Activated CD4-positive, alpha-beta memory T cell treated with anti-CD3 and anti-CD28 coated beads, Interleukin-2, amount 10 ng/mL, durations not matched to agents 7 days and 5 days (primary cell): ENCODE measurements around the gene GSC2. TPM values are rescaled to one million over a fixed set of nuclear protein-coding genes. Genes with fewer than 3 reads are reported as not detected.

ENCODE experiments used
- CTCF ChIA-PET: fragments of 350-600 bp; sonication (Branson Sonifier 250); formaldehyde crosslinking; loops from one replicate; lab custom pipeline; 2021; ENCODE audit warnings: antibody characterized with exemption, inconsistent platforms; lab: Charles Lee
- POLR2A ChIA-PET: fragments of 350-600 bp; sonication (Branson Sonifier 250); formaldehyde crosslinking; loops from one replicate; lab custom pipeline; 2021; ENCODE audit warnings: antibody characterized with exemption; lab: Charles Lee
- DNase-seq: peaks from one replicate; pipeline ENCODE4 v3.0.0-alpha.2; 2020
- H3K27ac Mint-ChIP-seq: one replicate; pipeline ENCODE4 v1.8.0; 2021; ENCODE audit warnings: mild to moderate bottlenecking, mixed read lengths
- H3K27me3 Mint-ChIP-seq: one replicate; pipeline ENCODE4 v1.8.0; 2021; ENCODE audit warnings: mixed read lengths
- H3K36me3 Mint-ChIP-seq: one replicate; pipeline ENCODE4 v1.8.0; 2021; ENCODE audit warnings: low read depth, mixed read lengths
- H3K4me1 Mint-ChIP-seq: one replicate; pipeline ENCODE4 v1.8.0; 2021; ENCODE audit warnings: mixed read lengths
- H3K4me3 Mint-ChIP-seq: one replicate; pipeline ENCODE4 v1.8.0; 2021; ENCODE audit warnings: mild to moderate bottlenecking, mixed read lengths
- H3K9me3 Mint-ChIP-seq: one replicate; pipeline ENCODE4 v1.8.0; 2021; ENCODE audit warnings: mixed read lengths
- total RNA-seq, 2 experiments: library from RNA; stranded (reverse); gene quantifications; one replicate each; pipeline ENCODE4 v1.2.3, GENCODE V29; 2021

GSC2 gene
- total RNA-seq, 2 experiments from 2014 or later, result not detected

GRCh38 chr22:19133561-19133960 lies 16.5 kb downstream of the GSC2 start:
- Mint-ChIP-seq H3K27me3 (no peaks in the 10 kb centered on the region), H3K4me1 (no peaks in the 10 kb centered on the region), H3K4me3 (no peak overlapping the region), H3K36me3 (peaks cover 29% of the 10 kb centered on the region), H3K9me3 (no peaks in the 10 kb centered on the region), H3K27ac (no peak overlapping the region)
- POLR2A ChIA-PET, result interaction anchor here (3.4 kb wide), 1 partner anchor 11 kb away, joined by 15 read pairs; the partner anchor contains the start of gene ESS2
- CTCF ChIA-PET, result no interaction called here
- DNase-seq, result no peak

GRCh38 chr22:19132693-19133400 lies 17.2 kb downstream of the GSC2 start:
- H3K27ac Mint-ChIP-seq, result no peak overlapping the region
- H3K9me3 Mint-ChIP-seq, result no peaks in the 10 kb centered on the region
- peaks cover 29% of the 10 kb centered on the region for H3K36me3 Mint-ChIP-seq
- no peak for DNase-seq
- H3K4me1 Mint-ChIP-seq, result no peaks in the 10 kb centered on the region
- no peaks in the 10 kb centered on the region for H3K27me3 Mint-ChIP-seq
- CTCF ChIA-PET, result no interaction called here
- POLR2A ChIA-PET, result interaction anchor here (3.4 kb wide), 1 partner anchor 11 kb away, joined by 15 read pairs; the partner anchor contains the start of gene ESS2
- no peak overlapping the region for H3K4me3 Mint-ChIP-seq

- no peaks in the 10 kb centered on the region for H3K27me3 Mint-ChIP-seq
- H3K4me3 Mint-ChIP-seq, result no peak overlapping the region
- H3K4me1 Mint-ChIP-seq, result no peaks in the 10 kb centered on the region
- H3K36me3 Mint-ChIP-seq, result peaks cover 29% of the 10 kb centered on the region
- DNase-seq, result no peak
- ChIA-PET CTCF (no interaction called here), POLR2A (interaction anchor here (3.4 kb wide), 1 partner anchor 12 kb away, joined by 15 read pairs; the partner anchor contains the start of gene ESS2)
- no peaks in the 10 kb centered on the region for H3K9me3 Mint-ChIP-seq
- no peak overlapping the region for H3K27ac Mint-ChIP-seq
Observed at GRCh38 chr22:19132153-19132552, 17.9 kb downstream of the GSC2 start.

- Mint-ChIP-seq H3K27me3 (no peaks in the 10 kb centered on the region), H3K4me3 (no peak overlapping the region), H3K27ac (no peak overlapping the region), H3K36me3 (peaks cover 26% of the 10 kb centered on the region), H3K4me1 (no peaks in the 10 kb centered on the region), H3K9me3 (no peaks in the 10 kb centered on the region)
- no peak for DNase-seq
- CTCF ChIA-PET, result no interaction called here
- POLR2A ChIA-PET, result interaction anchor here (3.4 kb wide), 1 partner anchor 13 kb away, joined by 15 read pairs; the partner anchor contains the start of gene ESS2
Observed at GRCh38 chr22:19131685-19132015, 18.4 kb downstream of the GSC2 start.

- H3K4me3 Mint-ChIP-seq, result no peak within 1 kb of the TSS
- H3K36me3 Mint-ChIP-seq, result peaks cover 21% of the 10 kb centered on the region
- CTCF ChIA-PET, result no interaction called here
- DNase-seq, result no peak
- no peaks in the 10 kb centered on the region for H3K9me3 Mint-ChIP-seq
- H3K27me3 Mint-ChIP-seq, result no peaks in the 10 kb centered on the region
- POLR2A ChIA-PET, result no interaction called here
- no peaks in the 10 kb centered on the region for H3K4me1 Mint-ChIP-seq
- H3K27ac Mint-ChIP-seq, result no peak within 1 kb of the TSS
Observed at GRCh38 chr22:19130959-19131684, 19.0 kb downstream of the GSC2 start, which contains the start of gene TSSK2. TSSK2 (plus strand) TSS chr22:19131308; CDS start chr22:19131400, 92 bp downstream.

- Mint-ChIP-seq H3K36me3 (peaks cover 13% of the 10 kb centered on the region), H3K4me1 (no peaks in the 10 kb centered on the region), H3K27me3 (no peaks in the 10 kb centered on the region), H3K9me3 (no peaks in the 10 kb centered on the region), H3K4me3 (no peak overlapping the region), H3K27ac (no peak overlapping the region)
- no peak for DNase-seq
- CTCF ChIA-PET, result no interaction called here
- POLR2A ChIA-PET, result no interaction called here
Observed at GRCh38 chr22:19129871-19130270, 20.2 kb downstream of the GSC2 start.

- ChIA-PET POLR2A (no interaction called here), CTCF (no interaction called here)
- no peak for DNase-seq
- Mint-ChIP-seq H3K9me3 (no peaks in the 10 kb centered on the region), H3K4me1 (no peaks in the 10 kb centered on the region), H3K36me3 (peaks cover 8% of the 10 kb centered on the region), H3K27me3 (no peaks in the 10 kb centered on the region), H3K27ac (no peak overlapping the region), H3K4me3 (no peak overlapping the region)
Observed at GRCh38 chr22:19128946-19129727, 21.0 kb downstream of the GSC2 start.

- ChIA-PET CTCF (no interaction called here), POLR2A (no interaction called here)
- Mint-ChIP-seq H3K27me3 (no peaks in the 10 kb centered on the region), H3K9me3 (no peaks in the 10 kb centered on the region), H3K4me3 (no peak overlapping the region), H3K36me3 (peaks cover 6% of the 10 kb centered on the region), H3K4me1 (peaks cover 2% of the 10 kb centered on the region), H3K27ac (no peak overlapping the region)
- DNase-seq, result no peak
Observed at GRCh38 chr22:19128009-19128401, 22.1 kb downstream of the GSC2 start.

GRCh38 chr22:19127329-19128008 lies 22.6 kb downstream of the GSC2 start:
- H3K27ac Mint-ChIP-seq, result no peak overlapping the region
- CTCF ChIA-PET, result no interaction called here
- POLR2A ChIA-PET, result no interaction called here
- no peak for DNase-seq
- no peaks in the 10 kb centered on the region for H3K9me3 Mint-ChIP-seq
- no peaks in the 10 kb centered on the region for H3K27me3 Mint-ChIP-seq
- H3K4me1 Mint-ChIP-seq, result peaks cover 7% of the 10 kb centered on the region
- H3K36me3 Mint-ChIP-seq, result peaks cover 6% of the 10 kb centered on the region
- no peak overlapping the region for H3K4me3 Mint-ChIP-seq

GRCh38 chr22:19126309-19127273 lies 23.5 kb downstream of the GSC2 start:
- Mint-ChIP-seq H3K4me3 (no peak overlapping the region), H3K27me3 (no peaks in the 10 kb centered on the region), H3K4me1 (peaks cover 8% of the 10 kb centered on the region)

GRCh38 chr22:19125474-19126308 lies 24.4 kb downstream of the GSC2 start:
- CTCF ChIA-PET, result interaction anchor here (1.2 kb wide), 1 partner anchor 19 kb away, joined by 4 read pairs; the partner anchor contains the start of gene ESS2
- H3K9me3 Mint-ChIP-seq, result no peaks in the 10 kb centered on the region
- POLR2A ChIA-PET, result no interaction called here

More at GRCh38 chr22:19126309-19127273, 23.5 kb downstream of the GSC2 start:
- ChIA-PET CTCF (interaction anchor here (1.2 kb wide), 1 partner anchor 18 kb away, joined by 4 read pairs; the partner anchor contains the start of gene ESS2), POLR2A (no interaction called here)
- H3K27ac Mint-ChIP-seq, result no peak overlapping the region
- DNase-seq, result no peak
- peaks cover 6% of the 10 kb centered on the region for H3K36me3 Mint-ChIP-seq
- no peaks in the 10 kb centered on the region for H3K9me3 Mint-ChIP-seq

More at GRCh38 chr22:19125474-19126308, 24.4 kb downstream of the GSC2 start:
- no peak for DNase-seq
- Mint-ChIP-seq H3K27me3 (no peaks in the 10 kb centered on the region), H3K4me3 (no peak overlapping the region), H3K27ac (no peak overlapping the region), H3K36me3 (peaks cover 3% of the 10 kb centered on the region), H3K4me1 (peaks cover 15% of the 10 kb centered on the region)
